Measurements from ENCODE around the gene SALL3.
A peak's percentile ranks its signal among the peaks of the same experiment; 100 is the strongest.

Gene SALL3

GRCh38 chr18:78975292-78975691, 4.3 kb upstream of the SALL3 start:
- no peak overlapping the region for H3K9ac ChIP-seq (ENCODE audit: insufficient read length)
- no peak overlapping the region for H3K27ac ChIP-seq
- H3K4me3 ChIP-seq: no peak overlapping the region
- H3K9me3 ChIP-seq (ENCODE audit: low read depth, low read length): no peaks in the 10 kb centered on the region
- H3K36me3 ChIP-seq (ENCODE audit: insufficient read depth, low read length): no peaks in the 10 kb centered on the region
- no peak for DNase-seq (ENCODE audit: low read depth, low spot score)
- no peak for TF ChIP-seq FOXP2 (optimal IDR thresholded peaks at IDR 0.05; ENCODE audit: control extremely low read depth, extremely low read length, insufficient read depth)

- no peak for TF ChIP-seq POLR2AphosphoS5 (IDR thresholded peaks at IDR 0.05; ENCODE audit: borderline replicate concordance, low read depth, low read length)
- Histone ChIP-seq H3K36me3 (ENCODE audit: insufficient read depth, low read length) (no peaks in the 10 kb centered on the region), H3K4me3 (no peak overlapping the region), H3K27ac (no peak overlapping the region), H3K9ac (ENCODE audit: insufficient read length) (no peak overlapping the region), H3K9me3 (ENCODE audit: low read depth, low read length) (no peaks in the 10 kb centered on the region)
- DNase-seq (ENCODE audit: low read depth, low spot score): no peak
Measured at GRCh38 chr18:78975699-78976335, 3.8 kb upstream of the SALL3 start.

- TF ChIP-seq FOXP2 (optimal IDR thresholded peaks at IDR 0.05; ENCODE audit: control extremely low read depth, extremely low read length, insufficient read depth) (no peak), POLR2AphosphoS5 (IDR thresholded peaks at IDR 0.05; ENCODE audit: borderline replicate concordance, low read depth, low read length) (no peak), EZH2 (IDR thresholded peaks at IDR 0.05) (no peak)
- Histone ChIP-seq H3K27ac (no peak overlapping the region), H3K4me3 (no peak overlapping the region), H3K9ac (ENCODE audit: insufficient read length) (no peak overlapping the region), H3K9me3 (ENCODE audit: low read depth, low read length) (no peaks in the 10 kb centered on the region), H3K36me3 (ENCODE audit: insufficient read depth, low read length) (no peaks in the 10 kb centered on the region)
- no peak for DNase-seq (ENCODE audit: low read depth, low spot score)
Measured at GRCh38 chr18:78976765-78977636, 2.6 kb upstream of the SALL3 start.

- Histone ChIP-seq H3K9me3 (ENCODE audit: low read depth, low read length) (no peaks in the 10 kb centered on the region), H3K27ac (no peak overlapping the region), H3K4me3 (no peak overlapping the region), H3K36me3 (ENCODE audit: insufficient read depth, low read length) (no peaks in the 10 kb centered on the region), H3K9ac (ENCODE audit: insufficient read length) (no peak overlapping the region)
- TF ChIP-seq FOXP2 (optimal IDR thresholded peaks at IDR 0.05; ENCODE audit: control extremely low read depth, extremely low read length, insufficient read depth): no peak
- no peak for TF ChIP-seq EZH2 (IDR thresholded peaks at IDR 0.05)
- TF ChIP-seq POLR2AphosphoS5 (IDR thresholded peaks at IDR 0.05; ENCODE audit: borderline replicate concordance, low read depth, low read length): no peak
- DNase-seq (ENCODE audit: low read depth, low spot score): no peak
Measured at GRCh38 chr18:78977637-78978348, 1.8 kb upstream of the SALL3 start.

GRCh38 chr18:78978349-78979055, 1.1 kb upstream of the SALL3 start:
- H3K4me3 ChIP-seq: no peak overlapping the region
- H3K27ac ChIP-seq: no peak overlapping the region
- no peak overlapping the region for H3K9ac ChIP-seq (ENCODE audit: insufficient read length)
- TF ChIP-seq POLR2AphosphoS5 (IDR thresholded peaks at IDR 0.05; ENCODE audit: borderline replicate concordance, low read depth, low read length): no peak
- peak; percentile 28 for TF ChIP-seq EZH2 (IDR thresholded peaks at IDR 0.05)
- H3K9me3 ChIP-seq (ENCODE audit: low read depth, low read length): no peaks in the 10 kb centered on the region
- no peaks in the 10 kb centered on the region for H3K36me3 ChIP-seq (ENCODE audit: insufficient read depth, low read length)
- no peak for DNase-seq (ENCODE audit: low read depth, low spot score)

GRCh38 chr18:78979056-78979729, 425 bp upstream of the SALL3 start:
- DNase-seq (ENCODE audit: low read depth, low spot score): no peak
- Histone ChIP-seq H3K9ac (ENCODE audit: insufficient read length) (no peak overlapping the region), H3K27ac (no peak overlapping the region), H3K36me3 (ENCODE audit: insufficient read depth, low read length) (no peaks in the 10 kb centered on the region), H3K4me3 (no peak overlapping the region), H3K9me3 (ENCODE audit: low read depth, low read length) (no peaks in the 10 kb centered on the region)
- TF ChIP-seq POLR2AphosphoS5 (IDR thresholded peaks at IDR 0.05; ENCODE audit: borderline replicate concordance, low read depth, low read length): no peak
- no peak for TF ChIP-seq FOXP2 (optimal IDR thresholded peaks at IDR 0.05; ENCODE audit: control extremely low read depth, extremely low read length, insufficient read depth)
- TF ChIP-seq EZH2 (IDR thresholded peaks at IDR 0.05): no peak

- Histone ChIP-seq H3K9me3 (ENCODE audit: low read depth, low read length) (no peaks in the 10 kb centered on the region), H3K4me3 (no peak overlapping the region), H3K9ac (ENCODE audit: insufficient read length) (no peak overlapping the region), H3K36me3 (ENCODE audit: insufficient read depth, low read length) (no peaks in the 10 kb centered on the region), H3K27ac (no peak overlapping the region)
- TF ChIP-seq POLR2AphosphoS5 (IDR thresholded peaks at IDR 0.05; ENCODE audit: borderline replicate concordance, low read depth, low read length): no peak
- TF ChIP-seq FOXP2 (optimal IDR thresholded peaks at IDR 0.05; ENCODE audit: control extremely low read depth, extremely low read length, insufficient read depth): no peak
- no peak for TF ChIP-seq EZH2 (IDR thresholded peaks at IDR 0.05)
- no peak for DNase-seq (ENCODE audit: low read depth, low spot score)
Measured at GRCh38 chr18:78980279-78980771, 707 bp downstream of the SALL3 start.

Measured in SK-N-MC (cell line).